GM12801 (cell line): ENCODE measurements around the gene ACP2.

Experiments
- TF ChIP-seq, protein P1 (sequence below): IDR thresholded peaks from one replicate; pipeline ENCODE4 v1.5.1; 2011; ENCODE audit warnings: control low read depth; ENCODE audit not compliant: insufficient read length; ENCODE audit errors: extremely low read depth

The ACP2 gene

DNA sequence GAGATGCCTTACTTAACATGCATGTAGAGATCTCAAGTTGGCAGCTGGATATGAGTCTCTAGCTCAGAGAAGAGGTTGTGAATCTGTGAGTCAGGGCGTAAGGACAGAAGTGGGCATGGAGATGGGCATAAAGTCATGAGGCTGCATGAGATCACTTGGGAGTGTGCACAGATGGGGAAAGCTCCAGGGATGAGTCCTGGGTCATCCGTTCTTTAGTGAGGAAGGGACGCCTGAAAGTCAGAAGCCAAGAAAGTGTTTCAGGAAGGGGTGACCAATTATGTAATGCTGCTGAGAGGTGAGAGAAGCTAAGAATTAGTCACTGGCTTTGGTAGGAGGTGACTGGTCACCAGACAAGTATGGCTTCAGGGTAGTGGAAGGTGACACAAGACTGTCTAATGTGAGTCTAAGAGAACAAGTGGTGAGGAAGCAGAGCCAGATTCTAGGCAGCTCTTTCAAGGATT, 6.7 kb downstream of the ACP2 start:
- TF ChIP-seq, protein P1, sequence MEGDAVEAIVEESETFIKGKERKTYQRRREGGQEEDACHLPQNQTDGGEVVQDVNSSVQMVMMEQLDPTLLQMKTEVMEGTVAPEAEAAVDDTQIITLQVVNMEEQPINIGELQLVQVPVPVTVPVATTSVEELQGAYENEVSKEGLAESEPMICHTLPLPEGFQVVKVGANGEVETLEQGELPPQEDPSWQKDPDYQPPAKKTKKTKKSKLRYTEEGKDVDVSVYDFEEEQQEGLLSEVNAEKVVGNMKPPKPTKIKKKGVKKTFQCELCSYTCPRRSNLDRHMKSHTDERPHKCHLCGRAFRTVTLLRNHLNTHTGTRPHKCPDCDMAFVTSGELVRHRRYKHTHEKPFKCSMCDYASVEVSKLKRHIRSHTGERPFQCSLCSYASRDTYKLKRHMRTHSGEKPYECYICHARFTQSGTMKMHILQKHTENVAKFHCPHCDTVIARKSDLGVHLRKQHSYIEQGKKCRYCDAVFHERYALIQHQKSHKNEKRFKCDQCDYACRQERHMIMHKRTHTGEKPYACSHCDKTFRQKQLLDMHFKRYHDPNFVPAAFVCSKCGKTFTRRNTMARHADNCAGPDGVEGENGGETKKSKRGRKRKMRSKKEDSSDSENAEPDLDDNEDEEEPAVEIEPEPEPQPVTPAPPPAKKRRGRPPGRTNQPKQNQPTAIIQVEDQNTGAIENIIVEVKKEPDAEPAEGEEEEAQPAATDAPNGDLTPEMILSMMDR = no peak

DNA sequence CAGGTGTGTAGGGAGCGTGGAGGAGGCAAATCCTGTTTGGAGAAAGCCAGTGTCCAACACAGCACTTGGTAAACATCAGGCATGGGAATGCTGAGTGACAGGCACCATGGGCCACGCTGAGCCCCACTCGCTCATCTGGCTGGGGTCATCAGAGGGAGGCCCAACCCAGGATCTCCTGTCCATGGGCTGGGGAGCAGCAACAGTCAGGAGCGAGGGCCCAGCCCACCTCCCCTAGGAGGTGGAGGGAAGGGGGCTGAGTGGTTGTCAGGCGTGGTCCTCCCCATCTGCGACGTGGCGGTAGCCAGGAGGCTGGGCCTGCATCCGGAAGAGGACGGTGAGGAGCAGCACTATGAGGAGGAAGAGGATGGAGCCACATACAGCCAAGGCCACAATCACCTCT, 8.8 kb downstream of the ACP2 start:
- TF ChIP-seq, protein P1 = no peak

DNA sequence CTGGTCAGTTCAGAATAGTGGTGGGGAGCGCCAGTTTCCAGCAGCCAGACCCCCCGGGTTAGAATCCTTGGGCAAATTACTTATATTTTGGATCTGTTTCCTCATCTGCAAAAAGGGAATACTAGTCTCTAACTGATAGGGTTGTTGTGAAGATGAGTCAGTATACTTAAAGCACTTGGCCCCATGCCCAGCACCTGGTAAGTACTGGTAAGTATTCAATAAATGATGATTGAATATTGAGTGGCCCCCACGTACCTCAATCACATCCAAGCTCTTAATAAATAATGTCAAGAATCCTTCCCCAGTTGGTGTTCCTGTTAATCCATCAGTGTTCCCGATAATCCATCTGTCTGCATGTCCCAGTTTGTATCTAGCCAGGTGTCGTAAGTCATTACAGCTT, 12.1 kb downstream of the ACP2 start:
- TF ChIP-seq, protein P1 = no peak

DNA sequence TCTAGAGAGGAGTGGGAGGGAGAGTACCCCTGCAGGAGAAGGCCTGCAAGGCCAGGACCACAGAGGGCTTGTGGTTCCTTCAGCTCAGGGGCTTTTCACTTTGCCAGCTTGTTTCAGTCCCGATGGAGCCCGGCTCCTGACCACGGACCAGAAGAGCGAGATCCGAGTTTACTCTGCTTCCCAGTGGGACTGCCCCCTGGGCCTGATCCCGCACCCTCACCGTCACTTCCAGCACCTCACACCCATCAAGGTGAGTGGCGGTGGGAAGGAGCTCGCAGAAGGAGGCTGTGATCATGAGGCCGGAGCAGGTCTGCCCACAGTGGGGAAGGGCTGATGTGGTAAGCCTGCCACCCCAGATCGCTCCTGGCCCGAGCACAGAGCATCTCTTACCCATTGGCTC, 13.5 kb downstream of the ACP2 start:
- TF ChIP-seq, protein P1 = no peak

DNA sequence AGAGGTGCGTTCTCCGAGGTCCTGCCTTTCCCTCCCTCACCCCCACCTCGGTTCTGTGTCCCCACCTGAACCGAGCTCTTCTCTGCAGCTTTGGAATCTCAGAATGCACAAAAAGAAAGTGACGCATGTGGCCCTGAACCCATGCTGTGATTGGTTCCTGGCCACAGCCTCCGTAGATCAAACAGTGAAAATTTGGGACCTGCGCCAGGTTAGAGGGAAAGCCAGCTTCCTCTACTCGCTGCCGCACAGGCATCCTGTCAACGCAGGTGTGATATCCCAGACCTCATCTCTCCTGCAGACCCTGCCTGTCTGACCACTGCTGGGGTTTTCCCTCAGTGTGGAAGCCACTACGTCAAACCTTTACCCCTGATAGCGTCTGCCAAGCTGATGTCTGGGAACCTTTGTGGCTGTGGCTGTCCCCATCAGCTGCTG, 13.9 kb downstream of the ACP2 start:
- TF ChIP-seq, protein P1 = no peak

DNA sequence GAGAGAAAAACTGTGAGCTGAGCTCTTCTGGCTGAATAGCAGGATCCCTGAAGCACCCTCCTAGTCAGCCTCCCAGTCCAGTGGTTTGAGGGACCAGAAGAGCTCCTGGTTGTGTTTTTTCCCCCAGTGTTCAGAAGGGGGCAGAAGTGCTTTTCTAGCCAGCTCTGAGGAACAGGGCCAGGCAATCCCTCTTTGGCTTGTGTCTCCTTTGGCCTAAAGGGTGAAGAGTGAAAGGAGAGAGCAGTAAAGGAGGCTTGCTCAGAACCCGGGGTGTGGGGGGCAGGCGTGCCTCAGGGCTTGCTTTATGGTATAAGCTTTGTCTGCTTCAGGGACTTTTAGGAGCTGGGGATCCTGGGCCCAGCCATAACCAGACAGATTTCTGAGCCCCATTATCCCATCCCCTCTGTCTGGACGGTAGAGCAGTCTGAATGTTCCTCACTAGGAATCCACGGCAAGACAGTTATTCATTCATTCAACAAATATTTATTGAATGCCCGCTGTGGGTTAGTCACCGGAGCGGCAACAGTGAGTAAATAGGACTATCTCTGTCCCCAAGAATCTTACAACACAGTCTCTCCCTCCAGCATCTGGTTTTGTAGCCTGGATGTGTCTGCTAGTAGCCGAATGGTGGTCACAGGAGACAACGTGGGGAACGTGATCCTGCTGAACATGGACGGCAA, 14.5 kb downstream of the ACP2 start:
- TF ChIP-seq, protein P1 = no peak

DNA sequence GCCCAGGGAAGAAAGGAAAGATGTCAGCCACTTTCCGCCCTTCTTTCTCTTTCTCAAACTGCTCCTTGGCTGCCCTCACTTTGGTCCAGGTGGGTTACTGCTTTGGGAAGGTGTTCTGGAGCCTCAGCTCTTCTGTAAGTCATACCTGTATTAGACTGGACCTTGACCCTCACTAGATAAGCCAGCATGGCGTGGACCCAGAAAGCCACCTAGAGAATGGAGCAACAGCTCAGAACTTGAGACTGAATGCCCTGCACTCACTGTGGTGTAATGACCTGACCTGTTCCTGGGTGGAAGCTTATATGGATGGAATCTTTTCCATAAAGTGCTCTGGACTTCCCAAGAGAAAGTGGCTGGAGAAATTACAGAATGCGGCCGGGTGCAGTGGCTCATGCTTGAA, 15.6 kb downstream of the ACP2 start:
- TF ChIP-seq, protein P1 = no peak
